Mesothelial cell of epicardium (in vitro differentiated cells): ENCODE measurements around the gene RXRA. TPM values are rescaled to one million over a fixed set of nuclear protein-coding genes. Genes with fewer than 3 reads are reported as not detected.
A peak's percentile ranks its signal among the peaks of the same experiment; 100 is the strongest.

ENCODE experiments used
- DNase-seq, 2 experiments: peaks; one replicate each; pipeline ENCODE4 v3.0.0; 2021; ENCODE audit warnings: low spot score in 2 of 2; ENCODE audit not compliant: unreplicated experiment in 2 of 2
- H3K27ac Mint-ChIP-seq: 2 replicates; pipeline ENCODE4 v1.8.0; 2021; ENCODE audit warnings: mixed read lengths
- H3K27me3 Mint-ChIP-seq: 2 replicates; pipeline ENCODE4 v1.8.0; 2021; ENCODE audit warnings: low read depth, mixed read lengths
- H3K36me3 Mint-ChIP-seq: 2 replicates; pipeline ENCODE4 v1.8.0; 2021; ENCODE audit warnings: mixed read lengths
- H3K4me1 Mint-ChIP-seq: 2 replicates; pipeline ENCODE4 v1.8.0; 2021; ENCODE audit warnings: mixed read lengths
- H3K4me3 Mint-ChIP-seq: 2 replicates; pipeline ENCODE4 v1.8.0; 2021; ENCODE audit warnings: mild to moderate bottlenecking, moderate library complexity, mixed read lengths
- H3K9me3 Mint-ChIP-seq: 2 replicates; pipeline ENCODE4 v1.8.0; 2021; ENCODE audit warnings: mixed read lengths
- total RNA-seq: library from RNA; stranded (reverse); gene quantifications from 3 replicates; pipeline ENCODE4 v1.2.1, GENCODE V29; 2021
- TF ChIP-seq, protein P1 (sequence below): fragments of 200-600 bp; sonication (generic); IDR thresholded peaks from one replicate; pipeline ENCODE4 v1.5.0; 2021; ENCODE audit warnings: antibody characterized with exemption; ENCODE audit not compliant: unreplicated experiment

The RXRA gene
- total RNA-seq, 1 donor from 2014 or later = 45.0 TPM

DNA sequence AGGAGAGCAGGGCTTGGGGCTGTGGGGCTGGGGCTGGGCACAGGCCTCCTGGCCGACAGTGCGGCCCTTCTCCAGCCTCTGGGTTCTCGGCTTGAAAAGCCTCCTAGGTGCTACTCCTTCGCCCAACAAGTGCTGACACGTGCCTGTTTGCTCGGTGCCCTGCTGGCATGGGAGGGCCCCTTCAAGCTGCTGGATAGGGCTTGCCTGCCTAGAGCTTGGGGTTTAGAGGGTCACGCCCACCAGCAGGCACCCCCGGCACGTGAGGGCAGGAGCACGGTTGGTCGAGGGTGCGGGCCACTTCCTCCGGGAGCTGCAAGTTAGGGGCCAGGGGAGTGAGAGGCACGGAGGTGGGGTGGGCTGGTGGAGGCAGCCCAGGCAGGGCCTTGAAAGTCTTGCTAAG lies 106.2 kb downstream of the RXRA start:
- no peak overlapping the region for H3K27ac Mint-ChIP-seq

DNA sequence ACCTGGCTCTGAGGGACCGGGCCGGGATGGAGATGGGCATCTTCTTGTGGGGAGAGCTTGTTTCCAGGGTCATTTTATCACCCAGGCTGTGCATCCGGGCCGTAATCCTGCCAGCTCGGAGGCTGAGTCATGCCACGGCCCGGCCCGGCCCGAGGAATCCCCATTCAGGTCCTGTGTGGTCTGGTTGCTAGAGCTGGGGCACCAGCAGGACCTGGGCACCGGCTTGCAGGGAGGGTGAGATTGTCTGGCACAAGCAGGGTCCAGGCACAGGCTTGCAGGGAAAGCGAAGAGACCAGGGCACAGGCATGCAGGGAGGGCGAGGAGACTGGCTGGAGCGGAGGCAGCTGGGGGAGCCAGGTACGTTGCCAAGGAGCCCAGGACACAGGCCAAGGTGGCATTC lies 106.8 kb downstream of the RXRA start:
- H3K4me1 Mint-ChIP-seq = peaks cover 47% of the 10 kb centered on the region
- DNase-seq = no peak
- no peaks in the 10 kb centered on the region for H3K27me3 Mint-ChIP-seq
- TF ChIP-seq, protein P1, sequence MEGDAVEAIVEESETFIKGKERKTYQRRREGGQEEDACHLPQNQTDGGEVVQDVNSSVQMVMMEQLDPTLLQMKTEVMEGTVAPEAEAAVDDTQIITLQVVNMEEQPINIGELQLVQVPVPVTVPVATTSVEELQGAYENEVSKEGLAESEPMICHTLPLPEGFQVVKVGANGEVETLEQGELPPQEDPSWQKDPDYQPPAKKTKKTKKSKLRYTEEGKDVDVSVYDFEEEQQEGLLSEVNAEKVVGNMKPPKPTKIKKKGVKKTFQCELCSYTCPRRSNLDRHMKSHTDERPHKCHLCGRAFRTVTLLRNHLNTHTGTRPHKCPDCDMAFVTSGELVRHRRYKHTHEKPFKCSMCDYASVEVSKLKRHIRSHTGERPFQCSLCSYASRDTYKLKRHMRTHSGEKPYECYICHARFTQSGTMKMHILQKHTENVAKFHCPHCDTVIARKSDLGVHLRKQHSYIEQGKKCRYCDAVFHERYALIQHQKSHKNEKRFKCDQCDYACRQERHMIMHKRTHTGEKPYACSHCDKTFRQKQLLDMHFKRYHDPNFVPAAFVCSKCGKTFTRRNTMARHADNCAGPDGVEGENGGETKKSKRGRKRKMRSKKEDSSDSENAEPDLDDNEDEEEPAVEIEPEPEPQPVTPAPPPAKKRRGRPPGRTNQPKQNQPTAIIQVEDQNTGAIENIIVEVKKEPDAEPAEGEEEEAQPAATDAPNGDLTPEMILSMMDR = no peak
- H3K4me3 Mint-ChIP-seq = no peak overlapping the region
- peaks cover 3% of the 10 kb centered on the region for H3K36me3 Mint-ChIP-seq
- H3K9me3 Mint-ChIP-seq = no peaks in the 10 kb centered on the region
- peak overlapping the region; percentile 43 for H3K27ac Mint-ChIP-seq

More for the DNA sequence above, 106.2 kb downstream of the RXRA start:
- DNase-seq = no peak
- H3K4me3 Mint-ChIP-seq = no peak overlapping the region
- H3K27me3 Mint-ChIP-seq = no peaks in the 10 kb centered on the region
- TF ChIP-seq, protein P1 = no peak
- H3K36me3 Mint-ChIP-seq = peaks cover 3% of the 10 kb centered on the region
- no peaks in the 10 kb centered on the region for H3K9me3 Mint-ChIP-seq
- H3K4me1 Mint-ChIP-seq = peaks cover 41% of the 10 kb centered on the region

DNA sequence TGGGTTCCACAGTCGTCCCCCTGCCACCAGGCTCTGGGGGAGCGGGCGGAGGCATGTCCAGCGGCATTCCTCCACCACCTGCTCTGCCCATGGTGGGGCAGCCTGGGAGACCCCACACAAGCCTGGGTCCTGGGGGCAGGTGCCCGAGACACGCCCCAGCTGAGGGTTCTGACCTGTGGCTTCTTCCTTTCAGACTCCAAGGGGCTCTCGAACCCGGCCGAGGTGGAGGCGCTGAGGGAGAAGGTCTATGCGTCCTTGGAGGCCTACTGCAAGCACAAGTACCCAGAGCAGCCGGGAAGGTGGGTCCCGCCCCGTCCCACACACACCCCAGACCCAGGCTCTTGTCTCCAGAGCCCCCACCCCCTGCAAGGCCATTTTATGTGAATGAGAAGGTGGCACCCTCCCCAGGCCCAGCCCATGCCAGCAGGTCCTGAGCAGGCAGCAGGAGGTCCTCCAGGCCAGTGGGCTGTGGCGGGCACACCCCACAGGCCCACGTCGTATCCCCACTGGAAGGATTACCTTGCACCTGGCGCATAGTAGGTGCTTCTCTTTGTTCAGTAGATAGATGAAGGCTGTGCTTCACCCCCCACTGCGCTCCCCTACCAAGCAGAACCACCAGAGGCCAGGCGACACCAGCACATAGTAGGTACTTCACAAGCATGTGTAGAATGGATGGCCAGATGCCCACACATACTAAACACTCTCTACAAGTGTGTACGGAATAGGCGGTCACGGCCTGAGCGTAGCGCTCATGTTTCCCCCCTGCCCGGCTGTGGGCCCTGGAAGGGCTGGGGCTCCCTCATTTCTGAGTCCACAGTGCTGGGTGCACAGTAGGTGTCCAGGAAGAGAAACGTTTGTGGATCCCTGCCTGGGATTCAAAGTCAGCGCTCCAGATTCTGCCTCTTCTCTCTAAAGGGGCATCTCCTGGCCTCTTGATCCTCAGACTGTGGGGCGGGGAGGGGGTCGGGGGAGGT lies 107.9 kb downstream of the RXRA start:
- Mint-ChIP-seq H3K4me1 (peaks cover 50% of the 10 kb centered on the region), H3K9me3 (no peaks in the 10 kb centered on the region), H3K27me3 (no peaks in the 10 kb centered on the region), H3K4me3 (no peak overlapping the region), H3K27ac (peak overlapping the region; percentile 87), H3K36me3 (peaks cover 3% of the 10 kb centered on the region)
- TF ChIP-seq, protein P1 = no peak
- no peak for DNase-seq

DNA sequence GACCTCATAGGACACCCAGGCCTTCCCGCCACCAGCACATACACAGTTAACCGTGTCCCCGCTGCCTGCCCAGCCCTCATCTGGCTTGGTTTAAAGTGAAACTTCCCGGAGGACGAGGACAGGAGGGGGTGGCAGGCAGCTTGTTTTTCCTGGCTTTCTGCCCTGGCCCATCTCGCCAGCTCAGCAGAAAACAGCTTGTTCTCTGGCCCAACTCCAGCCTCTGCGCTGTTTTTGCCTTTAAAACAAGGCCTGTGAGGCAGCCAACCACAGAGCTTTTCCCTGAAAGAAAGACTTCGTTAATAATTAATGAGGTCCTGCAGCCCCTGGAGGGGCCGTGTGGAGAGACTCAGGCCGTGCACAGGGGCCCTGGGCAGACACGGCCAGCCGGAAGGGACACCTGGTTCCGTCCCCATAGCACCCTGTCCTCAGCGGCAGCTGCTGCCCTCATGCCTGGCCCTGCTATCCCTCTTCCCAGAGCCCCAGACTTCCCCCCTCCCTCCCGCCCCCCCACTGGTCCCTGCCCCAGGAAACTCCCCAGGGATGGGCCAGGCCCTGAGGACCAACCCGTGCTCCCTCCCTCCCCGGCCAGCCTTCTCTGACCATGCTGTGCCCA lies 108.7 kb downstream of the RXRA start:
- TF ChIP-seq, protein P1 = no peak
- H3K27me3 Mint-ChIP-seq = no peaks in the 10 kb centered on the region
- H3K4me1 Mint-ChIP-seq = peaks cover 56% of the 10 kb centered on the region
- H3K9me3 Mint-ChIP-seq = no peaks in the 10 kb centered on the region
- peak overlapping the region; percentile 87 for H3K27ac Mint-ChIP-seq
- DNase-seq = peak; percentile 74 to 87
- no peaks in the 10 kb centered on the region for H3K36me3 Mint-ChIP-seq
- peak overlapping the region; percentile 10 for H3K4me3 Mint-ChIP-seq

DNA sequence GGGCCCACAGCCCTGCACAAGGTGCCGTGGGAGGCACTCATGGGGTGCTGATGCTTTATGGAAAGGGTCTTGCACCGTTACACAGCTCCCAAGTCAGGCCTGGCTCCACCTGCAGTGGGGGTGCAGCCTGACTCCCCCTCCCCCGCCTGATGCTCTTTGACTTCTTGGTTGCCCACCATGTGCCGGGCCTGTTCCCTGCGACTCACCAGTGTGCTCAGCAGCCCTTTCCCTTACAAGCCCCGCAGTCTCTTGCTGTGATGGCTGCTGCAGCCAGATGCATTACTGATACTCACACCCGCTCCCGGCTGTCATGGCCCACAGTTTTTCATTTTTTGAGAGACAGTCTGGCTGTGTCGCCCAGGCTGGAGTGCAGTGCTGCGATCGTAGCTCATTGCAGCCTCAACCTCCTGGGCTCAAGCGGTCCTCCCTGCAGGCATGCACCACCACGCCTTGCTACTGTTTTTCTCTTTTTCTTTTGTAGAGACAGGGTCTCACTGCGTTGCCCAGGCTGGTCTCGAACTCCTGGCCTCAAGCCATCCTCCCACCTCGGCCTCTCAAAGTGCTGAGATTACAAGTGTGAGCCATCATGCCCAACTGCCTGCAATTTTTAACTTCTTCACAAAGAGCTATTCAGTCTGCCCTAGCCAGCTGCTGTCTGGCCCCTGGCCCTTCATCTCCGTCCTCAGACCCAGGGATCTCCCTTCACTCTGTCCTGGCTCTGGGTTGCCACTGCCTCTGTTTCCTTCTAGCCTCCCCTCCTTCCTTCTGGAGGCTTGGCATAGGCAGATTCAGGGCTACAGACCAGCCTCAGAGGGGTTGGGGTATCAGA lies 109.5 kb downstream of the RXRA start:
- H3K27me3 Mint-ChIP-seq = no peaks in the 10 kb centered on the region
- peaks cover 60% of the 10 kb centered on the region for H3K4me1 Mint-ChIP-seq
- H3K4me3 Mint-ChIP-seq = no peak overlapping the region
- H3K27ac Mint-ChIP-seq = peak overlapping the region; percentile 64
- no peaks in the 10 kb centered on the region for H3K9me3 Mint-ChIP-seq
- no peaks in the 10 kb centered on the region for H3K36me3 Mint-ChIP-seq
- no peak for DNase-seq
- TF ChIP-seq, protein P1 = no peak
